Activated T-cell treated with anti-CD3 and anti-CD28 coated beads for 4 hours (primary cell): ENCODE results near the gene OR56A3.
"Not testable (repeated sequence)": the region's sequence is repeated elsewhere in the genome, so short reads cannot be mapped to it uniquely, and the experiment has no call there.

ENCODE experiments used
- DNase-seq: peaks from one replicate; pipeline ENCODE4 v3.0.0-alpha.2; 2020

The OR56A3 gene, protein sequence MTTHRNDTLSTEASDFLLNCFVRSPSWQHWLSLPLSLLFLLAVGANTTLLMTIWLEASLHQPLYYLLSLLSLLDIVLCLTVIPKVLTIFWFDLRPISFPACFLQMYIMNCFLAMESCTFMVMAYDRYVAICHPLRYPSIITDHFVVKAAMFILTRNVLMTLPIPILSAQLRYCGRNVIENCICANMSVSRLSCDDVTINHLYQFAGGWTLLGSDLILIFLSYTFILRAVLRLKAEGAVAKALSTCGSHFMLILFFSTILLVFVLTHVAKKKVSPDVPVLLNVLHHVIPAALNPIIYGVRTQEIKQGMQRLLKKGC

DNA sequence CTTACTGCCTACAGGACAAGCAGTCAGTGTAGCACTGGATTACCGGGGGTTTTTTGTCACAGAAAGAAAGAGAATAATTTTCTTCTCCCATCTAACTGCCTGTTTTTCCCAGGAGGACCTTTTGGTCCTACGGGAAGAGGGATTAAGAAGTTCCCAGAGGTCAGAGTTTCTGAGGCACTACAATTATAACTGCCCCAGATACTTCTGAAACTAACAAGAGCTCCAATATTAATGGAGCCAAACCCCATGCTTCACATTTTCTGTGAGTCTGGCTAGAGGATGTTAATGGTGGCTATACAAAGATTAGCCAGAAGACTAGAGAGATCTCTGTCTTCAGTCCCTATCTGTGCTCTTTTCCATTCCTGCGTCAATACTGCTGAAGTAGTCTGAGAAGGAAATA lies at the start of gene OR56A3:
Gene OR56A3, plus strand, starts transcription at position 301 of the 400 bp plus-strand sequence. CDS start 5,096 bp downstream, outside the sequence.
- DNase-seq: no peak

DNA sequence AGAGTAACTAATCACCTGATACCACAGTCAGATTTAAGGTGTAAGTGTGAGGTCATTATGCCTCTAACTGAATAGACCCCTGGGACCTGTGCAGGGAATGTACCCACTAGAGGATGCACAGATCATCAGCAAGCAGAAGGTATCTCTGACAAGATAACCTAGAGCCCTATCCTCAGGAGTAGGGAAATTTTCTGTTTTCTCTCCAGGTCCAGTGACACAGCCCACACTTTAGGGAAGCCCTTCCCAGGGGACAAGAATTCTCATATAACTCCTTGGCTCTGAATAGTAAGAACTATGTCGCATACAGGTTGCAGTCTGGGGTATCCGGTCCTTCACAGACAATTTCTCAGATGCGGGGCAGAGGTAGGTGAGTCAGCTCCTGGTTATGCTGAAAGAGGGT lies 49.1 kb upstream of the OR56A3 start, which contains the start of gene OR52E5:
Gene OR52E5, plus strand, starts transcription at position 301 of the 400 bp plus-strand sequence. CDS start 7,569 bp downstream, outside the sequence.
- no peak for DNase-seq

DNA sequence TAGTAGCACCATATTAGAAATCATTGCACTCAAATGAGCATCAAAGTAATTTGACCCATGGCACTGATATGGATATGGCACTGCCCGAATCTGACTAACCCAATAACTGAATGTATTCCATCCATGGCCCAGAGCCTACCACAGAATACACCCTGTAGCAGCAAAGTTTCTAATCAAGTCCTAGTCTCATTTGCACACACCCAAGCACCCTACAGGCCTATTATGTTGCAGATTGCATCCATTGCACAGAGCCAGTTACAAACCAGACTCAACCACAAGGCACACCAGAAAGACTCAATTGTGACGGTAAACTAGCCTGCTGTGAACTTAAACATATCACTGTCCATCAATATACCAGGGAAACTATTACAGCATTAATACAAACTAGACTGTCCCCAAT lies 42.5 kb upstream of the OR56A3 start:
- no peak for DNase-seq

DNA sequence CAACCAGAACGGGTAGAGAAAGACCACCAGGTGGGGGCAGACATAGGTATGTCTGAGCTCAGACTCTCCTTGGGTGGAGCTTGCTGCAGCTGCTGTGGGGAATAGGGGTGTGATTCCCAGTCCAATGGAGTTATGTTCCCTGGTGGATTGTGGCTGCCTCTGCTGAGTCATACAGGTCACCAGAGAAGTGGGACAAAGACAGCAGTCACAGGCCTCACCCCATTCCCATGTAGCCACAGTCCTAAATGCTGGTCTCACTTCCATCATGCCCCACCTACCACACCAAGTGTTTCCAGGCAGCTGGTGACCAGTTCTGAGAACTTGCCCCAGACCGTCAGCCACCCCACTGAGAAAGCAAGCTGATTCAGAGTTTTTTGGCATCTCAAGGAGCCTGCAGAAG lies 31.5 kb upstream of the OR56A3 start:
- no peak for DNase-seq

DNA sequence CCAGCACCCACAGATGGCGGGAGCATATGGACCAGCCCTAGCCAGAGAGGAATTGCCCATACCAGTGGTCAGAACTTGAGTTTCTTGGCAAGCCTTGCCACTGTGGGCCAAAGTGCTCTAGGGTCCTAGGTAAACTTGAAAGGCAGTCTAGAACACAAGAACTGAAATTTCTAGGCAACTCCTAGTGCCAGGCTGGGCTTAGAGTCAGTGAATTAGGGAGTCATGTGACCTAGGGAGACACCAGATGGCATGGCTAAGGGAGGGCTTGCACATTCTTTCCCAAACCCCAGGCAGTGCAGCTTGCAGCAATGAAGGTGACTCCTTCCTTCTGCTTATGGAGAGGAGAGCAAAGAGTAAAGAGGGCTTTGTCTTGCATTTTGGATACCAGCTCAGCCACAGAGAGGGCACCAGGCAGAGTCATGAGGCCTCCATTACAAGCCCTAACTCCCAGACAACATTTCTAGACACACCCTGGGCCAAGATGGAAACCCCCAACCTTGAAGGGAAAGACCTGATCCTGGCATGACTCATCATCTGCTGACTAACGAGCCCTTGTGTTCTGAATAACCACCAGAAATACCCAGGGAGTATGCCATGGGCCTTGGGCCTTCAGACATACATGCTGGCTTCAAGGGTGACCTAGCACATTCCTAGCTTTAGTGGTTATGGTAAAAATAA lies 19.2 kb upstream of the OR56A3 start:
- no peak for DNase-seq

DNA sequence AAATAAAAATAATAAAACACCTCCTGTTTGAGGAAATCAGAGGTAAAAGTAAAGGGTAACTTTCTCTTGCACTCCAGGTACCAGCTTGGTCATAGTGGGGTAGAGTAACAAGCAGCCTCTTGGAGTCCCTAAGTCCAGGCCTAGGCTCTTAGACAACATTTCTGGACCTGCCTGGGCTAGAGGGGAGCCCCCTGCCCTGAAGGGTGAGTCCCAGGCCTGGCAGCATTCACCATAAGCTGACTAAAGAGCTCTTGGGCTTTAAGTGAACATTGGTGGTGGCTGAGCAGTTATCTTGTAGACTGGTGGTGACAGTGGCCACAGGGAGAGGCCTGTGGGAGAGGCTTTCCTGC lies 18.6 kb upstream of the OR56A3 start:
- DNase-seq: no peak

DNA sequence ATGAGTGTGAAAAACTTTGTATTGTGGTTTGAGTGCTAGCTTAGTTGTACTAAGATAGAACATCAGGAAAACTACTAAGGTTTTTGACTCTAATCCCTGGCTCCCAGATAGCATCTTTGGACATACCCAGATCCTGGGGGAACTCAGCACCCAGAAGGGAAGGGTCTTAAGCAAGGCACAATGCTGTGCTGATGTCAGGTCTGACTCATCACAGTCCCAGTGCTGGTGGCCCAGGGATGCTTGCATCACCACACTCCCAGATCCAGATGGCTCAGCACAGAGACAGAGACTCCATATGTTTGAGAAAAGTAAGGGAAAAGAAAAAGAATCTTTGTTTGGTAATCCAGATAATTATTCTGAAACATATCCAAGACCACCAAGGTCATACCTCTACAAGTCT lies 18.3 kb upstream of the OR56A3 start:
- DNase-seq: no peak

DNA sequence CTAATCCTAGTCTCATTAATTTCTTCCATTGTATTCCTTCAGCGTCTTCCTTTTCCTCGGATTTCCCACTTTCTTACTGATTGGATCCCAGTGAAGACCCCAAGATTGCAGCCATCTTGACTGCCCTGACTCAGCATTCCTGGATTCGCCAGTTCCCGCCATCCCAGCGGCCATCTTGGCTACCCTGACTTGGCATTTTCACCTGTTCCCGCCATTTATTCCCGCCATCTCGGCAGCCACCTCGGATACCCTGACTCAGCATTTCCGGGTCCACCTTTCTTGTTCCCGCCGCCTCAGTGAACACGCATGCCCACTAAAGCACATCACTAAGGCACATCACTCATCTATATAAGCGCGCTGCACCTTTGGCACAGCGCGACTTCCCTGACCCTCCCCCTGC lies 13.8 kb upstream of the OR56A3 start:
- no peak for DNase-seq

DNA sequence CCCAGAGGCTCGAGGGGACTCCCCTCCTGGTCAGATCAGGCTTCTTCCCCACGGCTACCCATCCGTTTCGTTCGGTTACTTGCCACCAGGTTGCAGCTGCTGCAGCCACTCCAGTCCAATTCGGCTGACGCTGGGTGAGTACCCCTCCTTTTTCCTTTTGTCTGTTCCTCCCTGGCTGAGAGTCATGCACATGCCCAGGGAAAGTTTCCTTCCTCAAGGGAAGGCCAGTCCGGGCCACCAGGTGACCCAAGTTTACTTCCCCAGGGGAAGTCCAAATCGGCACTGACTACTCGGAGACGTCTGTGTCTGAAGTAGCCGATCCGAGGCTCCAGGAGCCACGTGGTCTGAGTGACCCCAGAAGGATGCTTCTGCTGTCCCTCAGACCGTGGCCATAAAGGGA lies 13.2 kb upstream of the OR56A3 start:
- no peak for DNase-seq

DNA sequence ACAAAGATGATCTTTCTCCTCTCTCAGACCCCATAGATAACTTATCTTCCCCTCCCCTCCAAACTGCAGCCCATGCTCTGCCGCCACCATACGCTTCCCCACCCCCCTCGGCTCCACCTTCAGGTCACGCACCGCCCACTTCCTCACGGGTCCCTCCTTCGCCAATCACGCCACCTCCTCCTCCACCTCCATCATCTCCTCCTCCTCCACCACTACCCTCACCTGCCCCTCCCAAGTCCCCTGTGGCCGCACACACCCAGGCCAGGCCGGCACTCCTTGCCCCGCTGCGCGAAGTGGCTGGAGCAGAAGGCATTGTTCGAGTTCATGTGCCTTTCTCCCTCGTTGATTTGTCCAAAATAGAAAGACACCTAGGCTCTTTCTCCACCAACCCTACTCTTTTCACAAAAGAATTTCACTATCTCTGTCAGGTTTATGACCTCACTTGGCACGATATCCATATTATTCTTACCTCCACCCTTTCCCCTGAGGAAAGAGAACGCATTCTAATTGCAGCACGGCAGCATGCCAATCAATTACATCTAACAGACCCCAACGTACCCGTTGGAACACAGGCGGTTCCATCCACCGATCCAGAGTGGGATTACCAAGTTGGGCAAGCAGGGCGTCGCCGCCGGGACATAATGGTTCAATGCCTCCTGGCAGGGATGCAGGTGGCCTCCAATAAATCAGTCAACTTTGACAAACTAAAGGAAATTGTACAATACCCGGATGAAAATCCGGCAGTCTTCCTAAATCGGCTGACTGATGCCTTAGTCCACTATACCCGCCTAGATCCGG lies 12.3 kb upstream of the OR56A3 start:
- DNase-seq: no peak

DNA sequence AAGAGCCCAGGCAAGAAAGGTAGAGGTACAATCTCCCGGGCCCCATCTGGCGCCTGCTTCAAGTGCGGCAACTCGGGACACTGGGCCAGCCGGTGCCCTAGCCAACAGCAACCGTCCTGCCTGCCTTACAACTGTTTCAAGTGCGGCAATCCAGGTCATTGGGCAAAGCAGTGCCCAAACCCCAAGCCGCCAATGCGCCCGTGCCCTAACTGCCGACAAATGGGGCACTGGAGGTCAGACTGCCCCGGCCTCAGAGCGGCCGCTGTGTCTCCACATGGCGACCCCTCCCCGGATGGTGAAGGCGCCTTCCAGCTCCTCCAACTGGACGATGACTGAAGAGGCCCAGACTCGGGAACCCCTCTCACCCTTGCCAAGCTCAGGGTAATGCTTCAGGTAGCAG lies 11.4 kb upstream of the OR56A3 start:
- no peak for DNase-seq

DNA sequence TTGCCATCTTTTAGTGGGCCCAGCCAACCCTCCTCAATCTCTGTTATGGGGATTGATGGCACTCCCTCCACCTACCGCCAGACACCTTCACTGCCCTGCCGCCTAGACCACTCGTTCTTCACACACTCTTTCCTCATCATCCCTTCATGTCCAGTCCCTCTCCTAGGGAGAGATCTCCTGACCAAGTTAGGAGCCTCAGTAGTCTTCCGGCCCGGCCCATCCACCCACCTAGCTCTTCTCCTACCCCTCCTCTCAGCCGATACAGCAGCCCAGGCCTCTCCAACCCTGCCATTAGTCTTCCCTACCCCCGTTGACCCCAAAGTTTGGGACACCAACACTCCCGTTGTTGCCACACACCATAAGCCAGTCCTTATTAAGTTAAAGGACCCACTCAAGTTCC lies 11.0 kb upstream of the OR56A3 start:
- DNase-seq: no peak

DNA sequence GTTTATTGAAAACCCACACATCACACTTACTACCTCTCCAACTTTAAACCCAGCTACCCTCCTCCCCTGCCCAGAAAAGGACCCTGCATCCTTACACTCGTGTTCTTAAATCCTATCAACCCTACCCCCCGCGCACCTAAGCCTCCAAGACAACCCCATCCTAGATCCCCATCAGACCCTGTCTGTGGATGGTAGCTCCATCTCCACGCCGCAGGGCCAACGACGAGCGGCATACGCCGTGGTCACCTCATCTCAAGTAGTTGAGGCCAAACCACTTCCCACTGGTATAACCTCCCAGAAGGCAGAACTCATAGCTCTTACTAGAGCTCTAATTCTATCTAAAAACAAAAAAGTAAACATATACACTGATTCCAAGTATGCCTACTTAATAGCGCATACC lies 9.4 kb upstream of the OR56A3 start:
- no peak for DNase-seq

DNA sequence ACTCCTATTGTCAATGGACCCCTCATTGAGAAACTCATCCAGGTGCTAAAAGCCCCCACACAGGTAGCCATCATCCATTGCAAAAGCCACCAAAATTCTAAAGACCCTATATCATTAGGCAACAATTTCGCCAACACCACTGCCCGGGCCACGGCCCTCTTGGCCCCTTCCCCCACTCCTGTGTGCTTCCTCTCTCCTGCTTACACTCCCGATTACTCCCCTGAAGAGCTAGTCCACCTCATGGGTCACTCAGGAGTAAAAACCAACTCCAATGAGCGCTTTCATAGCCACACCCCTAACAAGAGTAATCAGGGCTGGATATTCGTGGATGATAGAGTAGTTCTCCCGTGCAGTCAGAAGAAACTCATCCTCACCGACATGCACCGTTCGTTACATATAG lies 8.9 kb upstream of the OR56A3 start:
- no peak for DNase-seq

DNA sequence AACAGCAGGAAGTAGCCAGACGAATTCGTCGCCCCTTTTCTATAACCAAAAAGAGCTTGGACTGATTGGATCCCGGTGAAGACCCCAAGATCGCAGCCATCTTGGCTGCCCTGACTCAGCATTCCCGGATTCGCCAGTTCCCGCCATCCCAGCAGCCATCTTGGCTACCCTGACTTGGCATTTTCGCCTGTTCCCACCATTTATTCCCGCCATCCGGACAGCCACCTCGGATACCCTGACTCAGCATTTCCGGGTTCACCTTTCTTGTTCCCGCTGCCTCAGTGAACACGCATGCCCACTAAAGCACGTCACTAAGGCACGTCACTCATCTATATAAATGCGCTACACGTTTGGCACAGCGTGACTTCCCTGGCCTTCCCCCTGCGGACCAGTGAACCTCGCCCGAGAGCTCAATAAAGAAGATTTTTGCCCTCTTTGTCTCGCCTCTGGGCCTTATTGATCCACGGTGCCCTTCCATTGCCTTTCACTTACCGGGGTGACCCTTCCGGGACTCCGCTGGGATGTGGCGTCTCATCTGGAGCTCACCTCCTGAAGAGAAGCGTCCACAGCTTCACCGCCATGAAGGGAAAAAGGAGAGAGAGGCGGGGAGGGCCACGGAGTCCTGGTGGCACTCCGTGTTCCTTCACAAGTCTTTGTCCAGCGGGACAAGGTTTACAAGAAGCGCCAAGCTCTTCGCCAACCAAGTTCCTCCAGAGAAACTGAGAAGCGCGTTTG lies 4.0 kb upstream of the OR56A3 start:
- DNase-seq: no peak

DNA sequence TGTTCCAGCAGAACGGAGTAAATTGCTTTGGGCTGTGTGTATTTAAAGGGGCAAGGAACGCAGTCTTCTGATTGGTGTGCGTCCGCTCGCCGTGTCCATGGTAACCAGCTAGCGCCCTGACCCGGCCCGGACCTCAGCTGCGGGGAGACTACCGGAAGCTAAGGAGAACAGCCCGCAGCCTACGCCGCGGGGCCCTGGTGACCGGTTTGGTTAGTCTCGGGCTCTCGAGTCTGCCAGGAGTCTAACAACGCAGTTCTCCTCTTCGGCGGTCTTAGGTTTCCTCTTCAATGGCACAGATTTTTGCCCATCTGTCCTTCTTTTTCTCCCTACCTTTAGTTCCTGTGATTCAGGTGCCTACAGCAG lies 3.5 kb upstream of the OR56A3 start:
- no peak for DNase-seq

DNA sequence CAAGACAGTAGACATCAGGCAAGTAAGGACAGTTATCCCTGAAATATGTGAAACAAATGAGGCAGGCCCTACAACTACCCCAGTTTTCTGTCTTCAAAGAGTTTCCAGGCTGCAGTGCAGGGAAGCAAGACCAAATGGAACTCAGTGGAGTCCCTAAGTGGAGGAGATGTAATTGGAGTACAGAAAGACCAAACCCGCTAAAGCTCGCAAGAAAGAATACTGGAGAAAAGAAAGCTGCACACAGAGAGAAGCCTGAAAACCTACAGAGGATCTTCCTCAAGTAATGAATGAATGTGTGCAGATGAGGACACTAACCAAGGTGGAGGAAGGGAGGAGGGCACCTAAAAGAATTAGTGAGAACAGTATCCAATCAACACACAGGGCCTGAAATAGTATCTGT lies 1.3 kb upstream of the OR56A3 start:
- DNase-seq: no peak

DNA sequence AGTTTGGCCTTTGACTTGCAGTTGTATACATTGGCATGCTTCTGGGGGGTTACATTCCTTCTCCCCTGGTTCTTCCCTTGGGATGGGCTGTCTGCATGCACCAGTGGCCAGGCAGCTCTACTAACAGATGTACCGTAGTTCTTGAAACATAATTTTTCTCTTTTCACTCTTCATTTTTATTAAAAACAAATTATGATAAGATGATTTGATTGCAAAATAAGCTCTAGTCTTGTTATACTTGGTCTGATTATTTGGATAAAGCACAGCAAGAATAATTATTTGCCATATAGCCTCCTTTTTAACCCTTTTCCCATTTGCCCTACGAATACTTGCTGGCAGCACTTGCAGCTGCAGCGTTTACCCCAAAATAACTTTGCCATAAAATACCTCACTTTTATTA lies 13.5 kb downstream of the OR56A3 start:
- DNase-seq: no peak

DNA sequence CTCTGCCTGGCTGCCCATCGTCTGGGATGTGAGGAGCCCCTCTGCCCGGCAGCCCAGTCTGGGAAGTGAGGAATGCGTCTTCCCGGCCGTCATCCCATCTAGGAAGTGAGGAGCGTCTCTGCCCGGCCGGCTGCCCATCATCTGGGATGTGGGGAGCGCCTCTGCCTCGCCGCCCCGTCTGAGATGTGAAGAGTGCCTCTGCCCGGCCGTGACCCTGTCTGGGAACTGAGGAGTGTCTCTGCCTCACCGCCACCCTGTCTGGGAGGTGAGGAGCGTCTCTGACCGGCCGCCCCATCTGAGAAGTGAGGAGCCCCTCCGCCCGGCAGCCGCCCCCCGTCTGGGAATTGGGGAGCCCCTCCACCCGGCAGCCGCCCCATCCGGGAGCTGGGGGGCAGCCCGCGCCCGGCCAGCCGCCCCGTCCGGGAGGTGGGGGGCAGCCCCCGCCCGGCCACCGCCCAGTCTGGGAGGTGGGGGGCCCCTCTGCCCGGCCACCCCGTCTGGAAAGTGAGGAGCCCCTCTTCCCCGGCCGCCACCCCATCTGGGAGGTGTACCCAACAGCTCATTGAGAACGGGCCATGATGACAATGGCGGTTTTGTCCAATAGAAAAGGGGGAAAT lies 18.8 kb downstream of the OR56A3 start:
- DNase-seq: not testable (repeated sequence)

DNA sequence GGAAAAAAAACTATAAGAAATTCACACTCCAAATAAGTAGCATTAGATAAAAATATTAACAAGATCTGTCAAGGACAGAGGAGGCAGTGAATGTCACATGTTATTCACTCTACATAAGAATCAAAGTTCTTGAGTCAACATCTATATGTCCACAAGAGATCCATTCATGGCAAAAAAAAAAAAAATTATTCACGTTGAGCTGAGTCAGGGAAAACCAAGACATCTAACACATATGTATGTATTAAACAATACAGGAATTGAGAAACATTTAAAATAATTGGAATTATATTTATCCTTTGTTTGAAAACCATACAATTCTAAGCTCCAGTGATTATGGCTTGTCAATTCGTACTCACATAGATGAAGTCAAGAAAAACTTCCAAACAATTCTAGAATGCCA lies 24.9 kb downstream of the OR56A3 start:
- no peak for DNase-seq

DNA sequence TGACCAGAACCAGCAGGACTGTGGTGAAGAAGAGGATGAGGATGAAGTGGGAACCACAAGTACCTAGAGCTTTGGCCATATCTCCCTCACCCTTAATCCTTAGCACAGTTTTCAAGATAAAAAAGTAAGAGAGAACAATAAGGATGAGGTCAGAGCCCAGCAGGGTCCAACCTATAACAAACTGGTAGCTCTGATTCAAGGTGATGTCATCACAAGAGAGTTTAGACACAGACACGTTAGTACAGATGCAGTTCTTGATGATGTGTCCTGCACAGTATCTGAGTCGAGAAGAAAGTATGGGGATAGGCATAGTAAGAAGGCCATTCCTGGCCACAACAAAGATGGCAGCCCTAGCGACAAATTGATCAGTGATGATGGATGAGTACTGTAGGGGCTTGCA lies 25.7 kb downstream of the OR56A3 start:
- no peak for DNase-seq

DNA sequence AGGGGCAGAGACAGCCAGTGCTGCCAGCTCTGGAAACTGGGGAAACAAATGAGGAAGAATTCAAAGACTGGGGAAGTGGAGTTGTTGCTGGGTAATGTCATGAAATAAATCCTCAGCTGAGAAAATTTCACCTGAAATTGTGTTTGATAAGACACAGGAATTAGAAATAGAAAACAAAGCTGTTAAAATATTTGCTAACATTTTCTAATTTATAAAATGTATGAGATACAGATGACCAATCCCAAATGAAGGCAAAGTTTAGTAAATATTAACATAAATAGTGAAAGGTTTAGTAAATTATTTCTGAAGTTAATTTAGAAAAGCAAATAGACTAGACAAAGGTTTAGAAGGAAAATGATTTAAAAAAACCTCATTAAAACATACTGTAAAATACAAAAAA lies 26.3 kb downstream of the OR56A3 start, which contains the start of gene OR56A5:
Gene OR56A5, minus strand, starts transcription at position 101 of the 400 bp plus-strand sequence. Its CDS starts 0 bp downstream, at position 101.
- no peak for DNase-seq

DNA sequence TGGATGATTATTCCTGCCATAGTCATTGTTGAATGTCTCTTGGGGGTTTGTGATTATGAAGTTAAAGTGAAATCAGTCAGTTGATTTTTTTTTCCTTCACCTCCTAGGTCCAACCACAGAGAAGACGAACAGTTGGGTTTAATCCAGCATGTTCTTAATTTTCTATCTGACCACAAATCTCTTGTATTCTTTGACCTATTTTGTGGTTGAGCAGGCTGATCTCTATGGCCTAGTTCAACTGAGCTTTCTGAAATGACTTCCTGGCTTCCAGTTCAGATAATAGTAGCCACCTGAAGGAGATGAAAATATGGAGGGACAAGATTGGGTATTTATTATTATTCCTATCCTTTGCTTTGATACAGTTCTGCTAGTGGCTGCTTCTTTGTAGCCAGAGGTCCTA lies 31.5 kb downstream of the OR56A3 start:
- DNase-seq: no peak
